WI38 (cell line): ENCODE data around the gene ROBO2.

Experiments
- H3K4me3 ChIP-seq: 2 replicates; pipeline ENCODE4 v1.5.1; 2011; ENCODE audit warnings: low read depth, mild to moderate bottlenecking, control low read depth, low read length
- CTCF ChIP-seq: IDR thresholded peaks from 2 replicates; pipeline ENCODE4 v1.5.1; 2012; ENCODE audit warnings: low read depth, mild to moderate bottlenecking, control low read depth, low read length

Gene ROBO2

DNA sequence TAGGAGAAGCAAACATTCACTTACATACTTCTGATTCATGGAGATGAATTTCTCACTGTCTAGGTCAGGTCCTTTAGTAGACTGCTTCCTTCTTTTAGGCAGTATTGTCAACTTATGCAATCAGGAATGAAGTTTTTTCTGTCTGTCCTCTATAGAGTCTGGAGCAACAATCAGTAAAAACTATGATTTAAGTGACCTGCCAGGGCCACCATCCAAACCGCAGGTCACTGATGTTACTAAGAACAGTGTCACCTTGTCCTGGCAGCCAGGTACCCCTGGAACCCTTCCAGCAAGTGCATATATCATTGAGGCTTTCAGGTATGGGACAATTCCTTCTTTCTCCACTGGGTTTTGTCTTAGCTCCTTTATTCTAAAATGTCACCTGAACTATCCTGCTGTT, 523.1 kb downstream of the ROBO2 start:
- TF ChIP-seq CTCF = no peak
- no peak overlapping the region for H3K4me3 ChIP-seq

DNA sequence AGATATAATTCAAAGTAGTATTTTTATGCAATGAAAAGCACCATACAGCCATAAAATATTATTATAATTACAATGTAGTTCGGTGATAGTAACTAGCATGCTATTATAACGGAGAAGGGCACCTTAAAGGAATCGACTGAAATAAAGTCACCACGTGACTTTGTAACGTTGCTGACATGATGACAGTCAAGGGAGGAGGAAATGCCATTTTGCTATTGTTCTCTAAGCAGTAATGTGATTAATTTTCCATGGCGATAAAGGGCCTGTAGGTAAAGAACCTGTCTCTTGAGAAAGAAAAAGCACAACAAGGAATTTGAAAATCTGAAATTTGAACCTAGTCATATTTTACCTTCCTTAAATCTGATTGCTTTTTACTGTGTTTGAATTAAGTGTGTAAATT, 526.2 kb downstream of the ROBO2 start:
- no peak for TF ChIP-seq CTCF
- no peak overlapping the region for H3K4me3 ChIP-seq

- no peak for TF ChIP-seq CTCF
- H3K4me3 ChIP-seq = no peak overlapping the region
Measured at GRCh38 chr3:77571971-77572715, 532.2 kb downstream of the ROBO2 start.

DNA sequence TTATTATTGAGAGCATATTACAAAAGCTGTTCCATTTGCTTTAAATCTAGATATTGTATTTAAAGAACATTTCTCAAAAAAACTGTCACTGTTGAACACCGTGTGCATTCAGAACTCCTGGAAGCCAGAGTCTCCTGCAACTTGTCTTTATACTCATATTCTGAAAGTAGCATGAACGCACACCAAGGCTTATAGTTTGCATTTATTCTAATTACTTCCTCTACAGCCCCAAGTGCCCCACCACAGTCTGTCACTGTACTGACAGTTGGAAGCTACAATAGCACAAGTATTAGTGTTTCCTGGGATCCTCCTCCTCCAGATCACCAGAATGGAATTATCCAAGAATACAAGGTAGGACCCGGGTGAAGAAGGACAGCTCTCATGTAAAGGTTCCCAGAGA, 537.4 kb downstream of the ROBO2 start:
- TF ChIP-seq CTCF = no peak
- no peak overlapping the region for H3K4me3 ChIP-seq

DNA sequence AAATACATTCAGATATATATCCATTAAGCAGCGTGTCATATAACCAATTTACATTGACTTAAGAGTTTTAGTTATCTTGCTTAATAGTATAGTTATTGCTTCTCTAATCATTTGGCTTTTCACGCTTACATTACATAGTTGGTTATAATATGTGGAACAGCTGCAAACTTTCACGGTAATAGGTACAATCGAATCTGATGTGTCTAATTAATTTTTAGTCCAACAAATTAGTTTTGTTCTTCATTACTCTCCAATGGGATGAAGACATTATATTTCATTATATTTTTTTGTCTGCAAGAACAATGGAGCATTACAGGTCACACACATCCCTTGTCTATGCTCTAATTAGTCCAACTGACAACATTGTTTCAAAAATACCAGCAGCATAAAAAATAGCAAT, 546.3 kb downstream of the ROBO2 start:
- no peak for TF ChIP-seq CTCF
- no peak overlapping the region for H3K4me3 ChIP-seq

DNA sequence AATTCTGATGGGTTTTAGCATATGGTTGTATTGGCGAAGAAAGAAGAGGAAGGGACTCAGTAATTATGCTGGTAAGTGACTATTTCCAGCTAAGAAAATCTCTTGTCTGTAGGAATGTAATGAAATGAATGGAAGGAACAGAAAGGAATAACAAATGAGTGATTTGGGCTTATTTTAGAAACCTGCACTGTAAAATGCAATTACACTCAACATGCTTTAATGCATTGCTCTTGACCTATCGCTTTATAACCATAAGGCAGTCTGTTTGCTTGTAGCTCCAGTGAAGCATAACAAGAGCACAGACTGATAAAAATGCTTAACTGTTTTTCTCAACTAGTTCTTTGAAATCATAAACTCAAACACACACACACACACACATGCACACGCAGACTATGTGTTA, 549.0 kb downstream of the ROBO2 start:
- TF ChIP-seq CTCF = no peak
- H3K4me3 ChIP-seq = no peak overlapping the region

- H3K4me3 ChIP-seq = no peak overlapping the region
- no peak for TF ChIP-seq CTCF
Measured at GRCh38 chr3:77590191-77590590, 550.3 kb downstream of the ROBO2 start.
